ENCODE measurements around the gene NDUFAF5.
A peak's percentile ranks its signal among the peaks of the same experiment; 100 is the strongest.

NDUFAF5 gene

DNA sequence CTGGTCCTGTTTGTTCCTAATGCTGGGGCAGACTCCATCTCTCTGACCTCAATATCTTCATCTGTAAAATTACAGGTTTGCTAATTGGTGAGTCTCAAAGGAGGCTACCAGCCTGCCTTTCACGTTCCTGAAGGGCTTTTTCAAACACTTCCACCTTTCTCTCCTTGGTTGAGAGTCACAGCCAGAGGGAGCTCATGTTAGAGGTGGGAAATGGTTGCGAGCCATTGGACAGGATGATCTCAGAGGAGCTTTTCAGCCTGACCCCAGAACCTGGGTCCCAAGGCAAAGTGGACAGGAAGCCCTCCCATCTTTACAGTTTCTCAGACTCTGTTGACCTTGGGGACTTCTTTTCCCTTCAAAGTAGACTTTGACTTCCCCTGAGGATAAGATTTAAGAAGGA is 37.6 kb downstream of the NDUFAF5 start:
- no peak for DNase-seq (ENCODE audit: low spot score)

GRCh38 chr20:13824459-13824858 is 39.6 kb downstream of the NDUFAF5 start:
- no peak for DNase-seq (ENCODE audit: low spot score)

DNA sequence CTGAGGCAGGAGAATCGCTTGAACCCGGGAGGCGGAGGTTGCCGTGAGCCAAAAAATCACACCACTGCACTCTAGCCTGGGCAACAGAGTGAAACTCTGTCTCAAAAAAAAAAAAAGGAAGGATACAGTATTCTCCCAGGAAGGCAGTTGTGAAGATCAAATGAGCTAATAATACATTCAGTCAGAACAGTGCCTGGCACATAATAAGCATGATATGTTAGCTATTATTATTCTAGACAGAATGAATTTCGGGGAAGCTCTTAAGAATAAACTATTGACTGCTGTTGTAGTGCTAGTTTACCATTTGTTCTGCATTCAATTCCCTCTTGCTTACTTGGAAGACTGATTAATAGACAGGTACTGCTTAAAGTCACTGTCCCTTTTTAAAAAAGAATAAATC is 40.6 kb downstream of the NDUFAF5 start:
- DNase-seq (ENCODE audit: low spot score), result no peak

DNA sequence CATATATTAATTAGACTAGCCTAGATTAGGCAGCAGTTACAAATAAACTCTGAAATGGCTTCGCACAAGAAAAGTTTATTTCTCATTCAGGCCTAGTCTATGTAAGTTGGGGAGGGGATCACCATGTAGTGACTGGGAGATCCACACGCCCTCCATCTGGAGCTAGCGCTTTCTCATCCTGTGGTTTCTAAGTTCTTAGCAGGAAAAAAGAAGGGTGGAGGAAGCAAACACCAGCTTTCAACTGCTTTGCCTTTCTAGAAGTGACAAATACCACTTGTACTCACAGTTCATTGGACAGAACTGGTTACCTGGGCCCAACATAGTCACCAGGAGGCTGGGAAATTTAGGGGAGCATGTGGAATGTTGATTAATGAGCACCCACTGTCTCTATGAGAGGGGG is 46.6 kb downstream of the NDUFAF5 start:
- DNase-seq (ENCODE audit: low spot score), result no peak

- DNase-seq (ENCODE audit: low spot score), result no peak
Observed at GRCh38 chr20:13838664-13839063, 53.8 kb downstream of the NDUFAF5 start.

DNA sequence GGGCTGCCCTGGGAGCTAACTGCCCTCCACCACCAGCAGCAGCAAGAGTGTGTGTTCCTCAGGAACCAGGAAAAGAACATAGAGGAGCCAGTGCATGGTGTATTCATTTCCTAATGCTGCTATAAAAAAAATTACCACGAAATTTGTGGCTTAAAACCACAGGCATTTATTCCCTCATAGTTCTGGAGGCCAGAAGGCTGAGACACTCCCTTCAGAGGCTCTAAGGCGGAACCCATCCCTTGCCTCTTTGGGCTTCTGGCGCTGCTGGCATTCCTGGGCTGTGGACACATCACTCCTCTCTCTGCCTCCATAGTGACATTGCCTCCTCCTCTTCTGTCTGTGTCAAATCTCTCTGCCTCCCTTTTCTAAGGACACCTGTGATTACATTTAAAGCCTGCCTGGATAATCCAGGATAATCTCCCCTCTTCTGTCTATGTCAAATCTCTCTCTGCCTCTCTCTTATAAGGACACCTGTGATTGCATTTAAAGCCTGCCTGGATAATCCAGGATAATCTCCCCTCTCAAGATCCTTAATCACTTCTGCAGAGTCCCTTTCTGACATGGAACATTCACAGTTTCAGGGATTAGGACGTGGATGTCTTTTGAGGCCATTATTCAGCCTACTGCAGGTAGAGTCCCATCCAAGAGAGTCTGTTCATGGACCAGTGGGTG is 54.7 kb downstream of the NDUFAF5 start:
- DNase-seq (ENCODE audit: low spot score), result no peak

GRCh38 chr20:13840093-13840465 is 55.3 kb downstream of the NDUFAF5 start:
- no peak for DNase-seq (ENCODE audit: low spot score)

- DNase-seq (ENCODE audit: low spot score), result no peak
Observed at GRCh38 chr20:13841206-13841605, 56.4 kb downstream of the NDUFAF5 start.

- DNase-seq (ENCODE audit: low spot score), result no peak
Observed at GRCh38 chr20:13844296-13844695, 59.5 kb downstream of the NDUFAF5 start.

DNA sequence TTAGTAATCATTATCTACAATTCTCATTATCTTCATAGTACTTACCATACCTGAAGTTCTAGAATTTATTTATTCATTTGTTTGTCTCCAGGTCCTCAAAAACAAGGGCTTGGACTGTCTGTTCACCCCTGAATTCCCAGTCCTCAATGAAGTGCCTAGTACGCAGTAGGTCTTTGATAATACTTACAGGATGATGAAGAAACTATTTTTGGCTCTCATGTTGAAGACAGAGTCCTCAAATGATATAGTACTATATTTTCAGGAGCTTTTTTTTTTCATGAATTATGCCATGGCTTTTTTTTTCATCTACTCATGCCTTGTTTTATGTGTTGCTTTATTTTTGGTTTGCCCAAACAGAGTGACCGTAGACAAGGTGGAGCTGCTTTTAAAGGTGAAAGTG is 66.5 kb downstream of the NDUFAF5 start:
- no peak for DNase-seq (ENCODE audit: low spot score)

DNA sequence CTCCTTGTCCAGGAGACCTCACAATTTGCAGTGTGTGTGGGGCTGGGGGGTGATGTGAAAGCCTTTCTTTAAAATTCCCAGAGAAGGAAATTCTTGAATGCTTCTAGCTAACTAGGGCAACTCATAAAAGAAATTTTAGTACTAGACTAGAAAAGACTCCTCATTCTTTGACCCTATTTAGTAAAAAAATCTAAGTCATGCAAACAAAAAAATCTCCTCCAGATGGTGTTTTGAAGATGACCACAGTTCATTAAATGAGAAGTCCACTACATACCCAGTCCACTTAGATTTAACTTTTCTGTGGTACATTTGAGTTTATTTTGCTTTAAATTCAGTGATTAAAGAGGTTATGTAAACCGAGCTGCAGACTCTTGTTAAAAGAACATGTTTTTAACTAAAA is 67.5 kb downstream of the NDUFAF5 start:
- DNase-seq (ENCODE audit: low spot score), result no peak

GRCh38 chr20:13855613-13856012 is 70.8 kb downstream of the NDUFAF5 start:
- DNase-seq (ENCODE audit: low spot score), result no peak

- DNase-seq (ENCODE audit: low spot score), result no peak
Observed at GRCh38 chr20:13856354-13856753, 71.5 kb downstream of the NDUFAF5 start.

DNA sequence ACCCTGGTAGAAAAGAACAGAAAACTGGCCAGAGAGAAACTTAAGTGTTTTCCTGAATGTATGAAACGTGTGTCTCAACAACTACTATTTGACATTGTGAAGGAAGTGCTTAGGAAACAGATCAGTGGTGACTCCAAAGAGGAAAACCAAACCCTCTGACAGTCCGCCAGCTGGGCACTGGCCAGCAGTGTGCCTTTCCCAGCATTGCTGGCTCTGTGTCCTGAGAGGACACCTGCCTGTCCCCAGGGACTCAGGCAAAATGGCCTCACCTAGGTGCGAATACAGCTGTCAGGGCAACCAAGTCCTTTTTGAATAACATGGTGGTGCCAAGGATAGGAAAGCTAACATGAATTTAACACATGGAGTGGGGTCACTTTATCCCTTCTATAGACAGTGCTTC is 72.5 kb downstream of the NDUFAF5 start:
- DNase-seq (ENCODE audit: low spot score), result no peak

DNA sequence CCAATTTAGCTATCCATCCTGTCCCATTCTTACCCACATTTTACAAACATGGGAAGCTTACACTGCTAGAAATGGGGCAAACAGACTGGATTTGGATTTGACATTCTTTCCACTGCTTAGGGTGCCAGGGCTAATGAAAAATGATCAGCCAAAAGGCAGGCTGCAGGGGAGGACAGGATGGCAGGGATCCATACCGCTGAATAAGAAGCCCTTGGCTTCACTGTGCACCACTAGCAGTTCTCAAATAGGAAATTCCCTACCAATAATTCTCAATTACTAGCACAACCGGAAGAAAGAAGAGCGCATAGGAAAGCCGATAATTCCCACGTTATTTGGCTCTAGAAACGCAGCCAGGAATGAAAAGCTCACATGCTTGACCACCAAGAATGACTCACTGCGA is 73.1 kb downstream of the NDUFAF5 start:
- no peak for DNase-seq (ENCODE audit: low spot score)

GRCh38 chr20:13858439-13858838 is 73.6 kb downstream of the NDUFAF5 start:
- DNase-seq (ENCODE audit: low spot score), result peak; percentile 14

DNA sequence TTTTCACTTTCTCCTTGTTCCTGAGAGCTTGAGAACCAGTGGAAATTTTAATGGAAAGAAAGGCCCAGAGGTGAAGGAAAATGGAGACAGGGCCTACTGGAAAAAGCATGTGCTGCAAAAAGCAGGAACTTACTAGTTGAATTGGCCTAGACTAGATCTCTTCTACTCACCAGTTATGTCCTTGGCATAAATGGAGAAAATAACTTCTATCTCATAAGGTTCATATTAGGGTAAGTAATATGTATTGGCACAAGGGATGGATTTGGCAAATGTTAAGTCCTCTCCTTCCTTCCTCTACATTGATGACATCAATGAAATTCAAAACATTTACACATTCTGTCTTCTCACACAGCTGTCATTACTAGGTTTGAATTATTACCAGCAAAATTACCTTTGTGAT is 74.0 kb downstream of the NDUFAF5 start:
- no peak for DNase-seq (ENCODE audit: low spot score)

- DNase-seq (ENCODE audit: low spot score), result no peak
Observed at GRCh38 chr20:13862245-13862644, 77.4 kb downstream of the NDUFAF5 start.

GRCh38 chr20:13863244-13863643 is 78.4 kb downstream of the NDUFAF5 start:
- DNase-seq (ENCODE audit: low spot score), result no peak

GRCh38 chr20:13865156-13865555 is 80.3 kb downstream of the NDUFAF5 start:
- DNase-seq (ENCODE audit: low spot score), result no peak

GRCh38 chr20:13865791-13866351 is 81.0 kb downstream of the NDUFAF5 start:
- no peak for DNase-seq (ENCODE audit: low spot score)

GRCh38 chr20:13868331-13868730 is 83.5 kb downstream of the NDUFAF5 start:
- peak; percentile 41 for DNase-seq (ENCODE audit: low spot score)

GRCh38 chr20:13870170-13870748 is 85.4 kb downstream of the NDUFAF5 start:
- DNase-seq (ENCODE audit: low spot score), result no peak
